Measurements from ENCODE around the gene CTIF. TPM values are rescaled to one million over a fixed set of nuclear protein-coding genes. Genes with fewer than 3 reads are reported as not detected.
"Not testable (repeated sequence)": the region's sequence is repeated elsewhere in the genome, so short reads cannot be mapped to it uniquely, and the experiment has no call there.

Gene CTIF
- polyA plus RNA-seq, 3 donors = 11.7 to 74.2 (median 39.8) TPM

DNA sequence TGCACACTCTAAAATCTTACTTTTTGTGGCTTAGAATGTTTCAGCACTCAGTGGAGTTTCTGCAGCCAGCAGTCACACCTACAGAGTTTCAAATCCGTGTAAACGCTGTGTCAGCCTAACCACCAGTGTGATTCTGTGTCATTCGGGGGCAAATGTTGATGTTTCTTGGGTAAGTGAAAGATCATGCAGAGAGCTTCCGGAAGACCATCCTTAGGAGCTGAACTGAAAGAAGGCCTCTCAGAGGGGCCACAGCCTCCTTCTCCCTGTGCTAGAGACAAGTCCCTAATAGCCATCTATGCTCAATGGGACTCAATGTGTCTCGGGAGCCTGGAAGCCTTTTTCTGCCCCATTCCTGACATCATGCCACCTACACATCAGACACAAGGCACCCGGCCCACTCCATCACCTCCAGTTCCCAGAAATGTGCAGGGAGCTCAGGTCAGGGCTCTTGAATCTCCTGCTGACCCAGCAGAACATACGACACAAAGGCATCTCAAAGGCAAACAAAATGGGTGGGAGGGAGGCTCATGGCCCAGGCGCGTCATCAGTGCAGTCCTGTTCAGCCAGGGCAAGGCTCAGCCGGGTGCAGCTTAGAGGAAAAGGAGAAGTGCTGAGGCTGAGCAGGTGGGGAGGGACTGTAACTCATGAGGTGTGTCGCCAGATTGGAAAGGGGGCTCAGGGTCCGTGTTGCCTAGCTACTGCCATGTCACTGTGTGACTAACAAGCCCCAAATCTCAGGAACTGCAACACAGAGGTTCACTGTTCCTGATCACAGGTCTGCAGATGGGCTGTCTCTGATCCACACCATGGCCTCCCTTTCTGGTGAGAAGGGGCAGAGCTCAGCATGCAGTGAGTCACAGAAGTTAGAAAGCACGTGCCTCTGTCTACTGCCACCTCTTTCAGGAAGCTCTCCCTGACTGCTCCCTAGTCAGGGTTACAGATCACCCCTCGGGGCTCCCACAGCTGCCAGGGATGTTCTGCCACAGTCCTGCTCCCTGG is 329.9 kb downstream of the CTIF start:
- 63 to 85% (median 69%) methylated on average over 14 of the region's 14 CpGs for WGBS, 3 donors

DNA sequence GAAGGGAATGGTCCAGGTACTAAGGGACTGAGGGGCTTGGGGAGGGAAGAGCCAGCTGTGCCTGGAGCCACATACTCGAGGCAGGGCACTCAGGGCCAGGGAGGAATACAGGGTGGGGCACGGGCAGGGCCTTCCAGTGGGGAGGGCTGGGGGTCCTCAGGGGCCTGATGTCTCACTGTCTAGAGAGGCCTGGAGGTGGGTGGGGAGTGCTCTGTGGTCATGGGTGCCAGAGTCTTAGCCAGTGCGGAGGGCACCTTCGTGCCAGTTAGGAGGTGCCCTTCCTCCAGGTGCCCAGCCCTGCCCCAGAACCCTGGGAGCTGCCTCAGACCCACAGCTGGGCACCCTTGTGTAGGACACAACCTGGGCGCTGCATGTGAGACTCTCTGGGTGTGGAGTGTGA is 330.8 kb downstream of the CTIF start:
- 73 to 85% (median 75%) methylated on average over 5 of the region's 5 CpGs for WGBS, 3 donors
- no peak overlapping the region for H3K27ac ChIP-seq (ENCODE audit: low read depth, low read length)

More for the DNA sequence above, 329.9 kb downstream of the CTIF start:
- H3K27ac ChIP-seq (ENCODE audit: low read depth, low read length) = no peak overlapping the region

DNA sequence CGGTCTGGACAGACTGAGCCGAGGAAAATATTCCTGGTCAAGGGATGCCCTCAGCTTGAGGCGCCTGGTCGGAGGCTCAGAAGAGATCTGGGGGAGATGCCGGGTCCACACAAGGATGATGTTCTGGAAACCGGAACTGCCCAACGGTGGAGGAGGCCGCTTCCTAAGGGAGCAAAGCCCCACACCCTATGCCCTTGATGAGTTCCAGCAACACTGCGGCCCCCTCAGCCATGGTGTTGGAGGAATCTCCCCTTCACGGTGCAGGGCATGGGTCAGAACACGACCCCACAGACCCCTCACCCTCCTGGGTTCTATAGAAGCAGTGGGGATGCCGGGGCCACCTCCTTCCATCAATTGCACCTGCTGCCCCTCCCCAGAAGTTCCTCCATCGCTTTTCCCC is 332.1 kb downstream of the CTIF start:
- H3K27ac ChIP-seq (ENCODE audit: low read depth, low read length) = not testable (repeated sequence)
- WGBS, 3 donors = 88 to 94% (median 92%) methylated on average over 13 of the region's 13 CpGs

DNA sequence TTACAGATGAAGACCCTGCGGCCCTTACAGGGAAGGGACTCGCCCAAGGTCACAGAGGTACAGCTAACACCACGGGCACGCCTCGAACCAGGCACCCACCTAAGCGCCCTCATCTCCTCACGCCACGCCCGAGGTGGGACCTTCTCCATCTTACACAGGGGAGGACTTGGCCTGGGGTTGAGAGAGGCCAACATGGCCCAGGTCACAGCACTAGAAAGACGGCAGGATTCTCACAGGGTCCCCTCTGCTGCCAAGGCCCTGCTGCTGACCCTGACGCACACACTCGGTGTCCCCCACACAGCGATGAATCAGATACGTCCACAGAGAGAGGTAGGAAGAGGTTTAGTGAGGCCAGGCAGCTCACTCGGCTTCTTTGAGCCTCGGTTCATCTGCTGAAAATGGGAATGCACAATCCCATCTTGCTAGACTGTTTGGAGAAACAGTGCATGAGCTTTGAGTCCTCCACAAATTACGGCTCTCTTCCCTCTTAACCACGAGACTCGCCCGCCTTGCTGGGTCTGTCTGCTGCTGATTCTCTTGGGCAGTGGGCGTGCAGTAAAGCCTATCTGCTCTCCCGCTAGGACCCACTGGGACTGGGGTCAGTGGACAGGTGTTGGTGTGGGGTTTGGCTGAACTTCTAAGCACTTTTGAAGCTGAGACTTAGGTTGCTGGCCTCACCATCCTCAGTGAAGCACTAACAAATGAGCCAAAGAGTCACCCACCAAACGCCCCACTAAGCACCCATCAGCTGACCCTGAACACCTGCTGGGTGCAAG is 332.7 kb downstream of the CTIF start:
- H3K27ac ChIP-seq (ENCODE audit: low read depth, low read length) = no peak overlapping the region
- WGBS, 3 donors = 89 to 96% (median 92%) methylated on average over 23 of the region's 23 CpGs

DNA sequence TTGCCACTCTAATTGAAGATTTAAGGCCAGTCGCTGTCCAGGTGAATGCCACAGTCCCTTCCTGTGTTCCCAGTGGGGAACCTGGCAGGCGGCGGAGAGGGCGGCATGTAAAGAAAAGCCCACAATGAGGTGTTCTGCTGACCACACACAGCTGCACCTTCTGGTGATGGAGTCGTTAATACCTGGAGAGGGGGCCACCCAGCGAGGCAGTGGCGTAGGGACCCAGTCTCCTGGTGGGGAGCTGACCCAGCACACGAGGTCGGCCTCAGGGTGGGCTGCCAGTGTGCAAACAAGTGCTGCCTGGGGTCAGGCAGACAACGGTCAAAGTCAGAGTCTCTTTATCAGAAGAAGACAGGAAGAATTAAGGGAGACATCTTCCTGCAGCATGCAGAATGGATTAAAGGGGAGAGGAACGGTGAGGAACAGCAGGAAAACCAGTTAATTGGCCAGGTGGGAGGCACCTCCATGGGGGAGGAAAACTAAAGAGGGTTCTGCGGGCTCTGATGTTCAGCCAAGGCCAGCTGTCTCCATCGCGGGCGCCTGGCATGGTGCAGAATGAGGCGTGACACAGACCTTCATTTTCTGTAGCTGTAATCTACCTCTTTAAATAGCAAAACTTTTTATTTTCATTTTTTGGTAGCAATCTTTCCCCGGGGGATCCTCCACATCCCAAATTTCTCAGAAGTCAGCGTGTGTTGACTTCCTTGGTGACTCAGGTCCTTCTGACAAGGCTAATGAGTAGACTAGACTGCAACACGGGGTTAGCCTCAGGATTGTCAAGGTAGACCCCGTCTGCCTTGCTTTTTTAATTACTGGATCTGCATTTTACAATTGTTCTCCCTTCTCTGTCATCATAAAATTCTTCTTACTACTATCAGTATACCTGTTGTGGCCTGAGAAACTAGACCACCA is 333.7 kb downstream of the CTIF start:
- H3K27ac ChIP-seq (ENCODE audit: low read depth, low read length) = no peak overlapping the region
- WGBS, 3 donors = 82 to 85% (median 83%) methylated on average over 20 of the region's 20 CpGs

DNA sequence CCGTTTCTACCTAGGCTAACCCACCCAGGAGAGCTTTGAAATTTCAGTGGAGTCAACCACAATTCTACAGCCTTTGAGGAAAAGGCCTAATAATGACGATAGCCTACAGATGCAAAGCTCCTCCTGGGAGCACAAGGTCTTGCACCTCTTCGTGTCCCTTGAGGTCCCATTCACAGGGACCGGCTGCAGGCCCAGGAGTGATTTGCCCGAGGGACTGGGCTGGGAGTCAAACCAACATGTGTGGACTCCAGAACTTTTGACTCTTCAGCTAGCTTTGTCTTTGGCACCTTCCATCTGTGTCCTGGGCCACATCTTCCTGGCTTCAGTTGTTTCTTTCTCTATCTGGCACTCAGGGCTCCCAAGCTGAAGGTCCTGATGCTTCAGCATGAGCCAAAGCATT is 335.4 kb downstream of the CTIF start:
- 82 to 95% (median 88%) methylated on average over 5 of the region's 5 CpGs for WGBS, 3 donors
- H3K27ac ChIP-seq (ENCODE audit: low read depth, low read length) = no peak overlapping the region

DNA sequence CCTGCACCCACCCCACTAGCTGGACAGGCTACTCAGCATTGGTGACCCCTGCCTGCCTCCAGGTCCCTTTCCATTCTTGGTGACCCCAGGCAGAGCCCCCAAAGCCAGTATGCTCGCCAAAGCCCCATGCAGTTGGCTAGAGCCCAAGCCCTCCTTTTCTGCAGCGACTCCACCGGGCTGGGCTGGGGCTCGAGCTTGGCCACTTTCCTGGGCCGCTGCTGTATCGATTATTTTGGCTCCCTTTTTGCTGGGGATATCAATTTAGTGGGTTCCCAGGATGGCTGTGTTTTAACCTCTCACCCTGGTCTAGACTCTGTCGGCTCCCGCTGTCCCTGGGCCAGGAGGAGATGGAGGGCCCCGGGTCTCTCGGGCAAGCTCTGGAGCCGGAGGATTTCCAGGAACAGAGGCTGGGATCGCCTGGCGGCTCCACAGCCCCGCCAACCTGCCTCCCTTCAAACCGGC is 335.9 kb downstream of the CTIF start:
- WGBS, 3 donors = 72 to 80% (median 78%) methylated on average over 15 of the region's 15 CpGs
- no peak overlapping the region for H3K27ac ChIP-seq (ENCODE audit: low read depth, low read length)

DNA sequence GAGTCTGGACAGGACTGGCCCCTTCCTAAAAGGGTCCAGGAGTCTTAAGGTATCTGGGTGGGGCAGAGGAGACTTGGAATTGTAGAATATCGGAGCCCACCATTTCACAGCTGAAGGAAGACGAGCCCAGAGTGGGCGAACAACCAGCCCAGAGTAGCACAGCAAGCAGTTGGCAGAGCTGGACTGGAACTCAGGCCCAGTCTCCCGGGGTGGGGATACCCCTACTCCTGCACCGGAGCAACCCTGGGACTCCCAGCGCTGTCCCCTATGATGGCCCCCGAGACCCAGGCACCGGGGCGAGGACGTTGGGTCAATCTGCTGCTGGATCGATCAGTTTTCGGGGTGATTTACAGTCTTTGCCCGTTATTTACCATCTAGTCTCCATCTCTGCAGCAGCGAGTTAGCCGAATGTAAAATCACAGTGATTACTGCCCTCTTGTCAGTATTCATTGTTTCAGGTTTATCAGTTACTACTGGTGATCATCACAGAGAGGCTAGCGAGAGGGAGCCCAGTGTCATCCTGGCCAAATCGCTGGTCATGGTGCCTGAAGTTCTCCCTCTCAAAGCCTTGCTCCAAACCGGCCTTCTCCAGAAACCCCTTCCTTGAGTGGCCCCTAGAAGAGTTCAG is 336.6 kb downstream of the CTIF start:
- no peak overlapping the region for H3K27ac ChIP-seq (ENCODE audit: low read depth, low read length)
- WGBS, 3 donors = 90 to 93% (median 92%) methylated on average over 18 of the region's 18 CpGs

DNA sequence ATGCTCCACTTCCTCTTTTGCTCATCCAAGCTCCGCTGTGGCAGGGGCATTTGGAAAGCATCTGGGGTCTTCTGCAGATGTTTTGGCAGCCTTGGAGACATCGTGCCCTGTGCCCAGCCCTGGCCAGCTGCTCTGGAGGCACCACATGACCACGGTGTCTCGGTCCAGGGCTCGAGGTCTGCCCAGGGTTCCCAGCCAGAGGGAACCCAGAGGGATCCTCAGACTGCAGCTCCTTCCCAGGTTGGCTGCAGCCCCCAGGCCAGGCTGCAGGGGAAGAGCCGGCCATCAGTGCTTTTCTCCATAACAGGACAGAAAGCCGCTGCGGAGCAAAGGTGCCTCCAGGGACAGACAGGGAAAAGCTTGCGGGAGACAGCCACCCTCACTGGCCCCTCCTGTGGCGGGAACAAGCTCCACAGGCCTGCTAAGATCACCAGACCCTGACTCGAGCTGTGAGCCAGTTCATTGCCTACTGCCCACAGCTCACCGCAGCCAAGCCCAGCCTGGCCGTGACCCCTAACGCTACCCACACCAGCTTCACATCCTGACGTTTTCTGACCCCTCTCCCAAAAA is 337.2 kb downstream of the CTIF start:
- no peak overlapping the region for H3K27ac ChIP-seq (ENCODE audit: low read depth, low read length)

DNA sequence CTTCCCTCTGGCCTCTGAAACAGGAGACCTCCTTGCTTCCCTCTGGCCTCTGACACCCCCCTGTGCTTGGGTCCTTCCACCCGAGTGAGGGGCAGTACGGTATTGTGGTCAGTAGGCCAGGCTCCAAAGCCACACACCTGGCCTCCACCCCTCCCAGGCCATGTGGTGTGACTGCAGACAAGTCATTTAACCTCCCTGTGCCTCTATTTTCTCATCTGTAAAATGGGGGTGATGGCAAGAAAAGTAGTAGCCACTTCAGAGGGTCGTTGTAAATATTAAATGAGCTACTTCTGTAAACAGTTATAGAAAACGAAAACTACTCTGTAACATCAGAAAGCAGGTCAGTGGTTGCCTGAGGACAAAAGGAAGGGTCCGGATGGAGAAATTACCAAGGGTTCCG is 337.8 kb downstream of the CTIF start:
- WGBS, 3 donors = 91 to 96% (median 96%) methylated on average over 6 of the region's 6 CpGs
- H3K27ac ChIP-seq (ENCODE audit: low read depth, low read length) = no peak overlapping the region

More for the DNA sequence above, 337.2 kb downstream of the CTIF start:
- WGBS, 3 donors = 76 to 80% (median 79%) methylated on average over 14 to 15 of the region's 15 CpGs

DNA sequence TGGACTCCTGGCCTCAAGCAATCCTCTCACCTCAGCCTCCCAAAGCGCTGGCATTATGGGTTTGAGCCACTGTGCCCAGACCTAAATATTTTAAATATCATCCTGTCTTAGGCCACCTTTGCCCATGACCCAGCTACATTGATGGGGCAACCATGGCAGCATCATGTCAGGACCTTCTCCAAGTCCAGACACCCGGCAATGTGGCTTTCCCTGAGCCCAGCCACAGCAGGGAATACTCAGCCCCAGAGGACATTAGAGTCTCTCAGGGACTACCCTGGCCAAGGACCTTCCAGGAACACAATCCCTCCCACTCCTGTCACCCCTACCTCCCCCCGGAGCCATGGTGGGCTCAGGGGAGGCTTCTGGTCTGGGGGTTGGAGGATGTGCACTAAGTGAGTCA is 339.1 kb downstream of the CTIF start:
- 87 to 89% (median 88%) methylated on average over 3 of the region's 3 CpGs for WGBS, 3 donors
- H3K27ac ChIP-seq (ENCODE audit: low read depth, low read length) = no peak overlapping the region

DNA sequence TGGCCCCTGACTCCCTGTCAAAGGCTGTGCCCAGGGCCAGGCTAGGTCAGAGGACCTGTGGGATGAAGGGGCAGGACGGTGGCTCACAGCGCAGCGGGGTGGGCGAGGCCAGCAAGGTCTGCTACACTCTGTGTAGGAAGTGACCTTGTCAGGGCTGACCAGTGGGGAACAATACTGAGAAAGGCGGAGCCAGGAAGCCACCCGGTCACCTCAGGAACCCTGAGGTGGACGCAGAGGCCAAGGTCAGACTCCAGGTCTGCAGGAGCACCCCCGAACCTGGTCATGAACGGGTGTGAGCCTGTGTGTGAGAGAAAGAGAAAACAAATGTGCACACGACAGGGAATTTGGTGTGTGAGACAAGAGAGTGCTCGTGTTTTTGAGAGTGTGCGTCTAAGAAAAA is 339.6 kb downstream of the CTIF start:
- WGBS, 3 donors = 52 to 71% (median 69%) methylated on average over 12 of the region's 12 CpGs
- no peak overlapping the region for H3K27ac ChIP-seq (ENCODE audit: low read depth, low read length)

DNA sequence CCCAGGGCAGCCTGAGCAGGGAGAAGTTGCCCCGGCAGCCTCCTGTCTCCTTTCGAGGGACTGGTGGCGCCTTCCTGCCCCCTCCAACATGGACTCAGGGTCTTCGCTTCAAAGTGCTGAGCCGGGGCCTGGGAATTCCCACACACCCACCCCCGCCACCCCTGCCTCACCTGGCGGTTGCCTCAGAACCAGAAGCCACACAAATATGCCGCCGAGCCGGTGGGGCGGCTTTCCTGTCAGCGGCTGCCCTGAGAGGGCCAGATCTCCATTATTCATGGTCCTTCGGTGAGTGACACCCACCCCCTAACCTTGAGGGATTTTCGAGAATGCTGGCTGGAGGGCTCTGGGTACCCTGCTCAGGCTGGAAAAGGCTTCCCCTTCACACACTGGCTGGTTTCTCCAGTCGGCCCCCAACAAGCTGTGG is 340.2 kb downstream of the CTIF start:
- 54 to 83% (median 77%) methylated on average over 15 of the region's 15 CpGs for whole genome bisulfite sequencing, 3 donors
- no peak overlapping the region for H3K27ac ChIP-seq (ENCODE audit: low read depth, low read length)

DNA sequence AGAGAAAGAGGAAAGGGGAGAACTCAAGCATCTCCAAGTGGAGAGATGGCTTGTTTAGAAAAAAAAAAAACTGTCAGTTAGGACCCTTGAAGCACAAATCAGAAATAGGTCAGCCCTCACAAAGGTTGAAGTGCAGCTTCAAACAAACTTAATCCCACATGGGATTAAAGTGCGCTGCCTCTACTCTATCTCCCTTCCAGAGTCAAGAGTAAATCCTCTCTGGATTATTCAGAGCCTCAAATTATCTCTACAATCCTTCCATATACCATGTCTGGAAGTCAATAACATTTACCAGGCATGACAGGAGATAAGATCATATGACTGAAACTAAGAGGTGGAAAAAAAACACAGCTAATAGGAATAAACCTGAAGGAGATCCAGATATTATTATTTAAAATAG is 342.1 kb downstream of the CTIF start:
- no peak overlapping the region for H3K27ac ChIP-seq (ENCODE audit: low read depth, low read length)
- 96 to 100% (median 98%) methylated on average over 1 of the region's 1 CpG for WGBS, 3 donors

DNA sequence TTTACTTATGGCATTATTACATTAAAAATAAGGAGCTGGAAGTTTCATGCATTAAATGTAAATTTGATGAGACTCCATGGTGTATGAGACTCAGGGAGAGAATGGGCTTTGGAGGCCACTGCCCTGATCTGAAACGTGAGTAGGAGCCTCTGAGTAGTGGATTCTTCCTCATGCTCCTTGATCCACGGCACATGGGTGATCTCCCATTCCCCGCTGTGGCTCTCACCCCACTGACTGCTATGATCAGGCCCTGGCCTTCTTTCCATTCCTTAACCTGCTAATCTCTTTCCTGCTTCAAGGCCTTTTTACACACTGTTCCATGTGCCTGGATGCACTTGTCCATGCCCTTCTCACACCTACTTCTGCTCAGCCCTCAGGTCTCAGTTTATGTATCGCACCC is 343.5 kb downstream of the CTIF start:
- WGBS, 3 donors = 92 to 99% (median 98%) methylated on average over 4 of the region's 4 CpGs

DNA sequence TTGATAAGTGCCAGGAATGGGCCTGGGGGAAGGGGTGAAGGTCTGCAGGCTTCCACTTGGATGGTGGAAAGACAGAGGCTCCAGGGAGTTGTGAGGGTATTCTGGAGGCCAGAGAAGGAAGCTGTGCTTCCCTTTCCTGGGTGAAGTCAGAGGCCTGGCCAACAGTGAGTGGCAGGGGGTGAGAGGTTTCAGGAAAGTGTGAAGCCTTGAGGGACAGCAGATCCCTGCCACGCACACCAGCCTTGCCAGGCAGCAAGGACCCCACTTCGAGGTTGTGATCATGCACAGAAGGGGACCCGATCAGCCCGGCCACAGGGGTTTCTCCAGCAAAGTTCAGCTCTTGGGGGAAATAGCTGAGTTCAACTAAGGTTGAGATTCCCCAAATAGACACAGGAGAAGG is 345.5 kb downstream of the CTIF start:
- no peak overlapping the region for H3K27ac ChIP-seq (ENCODE audit: low read depth, low read length)
- WGBS, 3 donors = 80 to 96% (median 90%) methylated on average over 4 of the region's 4 CpGs

More for the DNA sequence above, 343.5 kb downstream of the CTIF start:
- H3K27ac ChIP-seq (ENCODE audit: low read depth, low read length) = no peak overlapping the region

DNA sequence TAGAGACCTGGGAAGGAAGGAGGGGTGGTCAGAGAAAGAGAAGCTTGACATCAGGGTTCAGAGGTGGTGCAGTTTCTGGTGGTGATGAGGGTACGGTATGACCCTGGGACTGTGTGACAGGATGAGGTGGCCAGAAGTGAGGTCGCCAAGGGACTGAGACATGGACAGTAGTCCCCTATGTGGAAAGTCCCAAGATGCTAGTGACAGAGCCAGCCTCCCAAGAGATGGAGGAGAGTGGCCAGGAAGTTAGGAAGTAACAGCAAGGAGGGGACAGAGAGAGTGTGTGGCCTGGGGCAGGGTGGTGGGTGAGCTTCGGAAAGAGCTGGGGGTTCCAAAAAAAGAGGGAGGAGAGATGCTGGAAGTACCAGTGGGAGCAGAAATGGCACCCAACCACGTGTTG is 345.9 kb downstream of the CTIF start:
- WGBS, 3 donors = 80 to 93% (median 87%) methylated on average over 4 of the region's 4 CpGs
- H3K27ac ChIP-seq (ENCODE audit: low read depth, low read length) = no peak overlapping the region

All from adipose tissue (tissue), 3 donors.